Measurements from ENCODE around the gene ST6GALNAC1.

Gene ST6GALNAC1

DNA sequence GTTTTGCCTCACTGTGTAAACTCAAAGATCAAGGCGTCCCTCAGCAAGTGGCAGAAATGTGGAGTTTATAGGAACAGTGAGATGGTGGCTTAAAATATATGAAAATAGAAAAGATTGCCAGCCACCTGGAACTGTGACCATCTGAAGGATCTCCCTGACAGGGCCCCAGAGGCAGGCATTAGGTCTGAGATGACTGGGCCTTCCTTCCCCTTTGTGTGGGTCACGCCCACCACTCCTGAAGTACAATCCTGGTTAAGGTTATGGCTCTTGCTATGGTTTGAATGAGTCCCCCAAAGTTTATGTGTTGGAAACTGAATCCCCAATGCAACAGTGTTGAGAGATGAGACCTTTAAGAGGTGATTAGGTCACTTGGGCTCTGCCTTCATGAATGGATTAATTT, 64.3 kb downstream of the ST6GALNAC1 start:
- no peak for DNase-seq (ENCODE audit: low read depth)
- TF ChIP-seq CTCF (conservative IDR thresholded peaks at IDR 0.05; ENCODE audit: low read length): no peak
- H3K4me3 ChIP-seq (ENCODE audit: low read length): no peak overlapping the region

DNA sequence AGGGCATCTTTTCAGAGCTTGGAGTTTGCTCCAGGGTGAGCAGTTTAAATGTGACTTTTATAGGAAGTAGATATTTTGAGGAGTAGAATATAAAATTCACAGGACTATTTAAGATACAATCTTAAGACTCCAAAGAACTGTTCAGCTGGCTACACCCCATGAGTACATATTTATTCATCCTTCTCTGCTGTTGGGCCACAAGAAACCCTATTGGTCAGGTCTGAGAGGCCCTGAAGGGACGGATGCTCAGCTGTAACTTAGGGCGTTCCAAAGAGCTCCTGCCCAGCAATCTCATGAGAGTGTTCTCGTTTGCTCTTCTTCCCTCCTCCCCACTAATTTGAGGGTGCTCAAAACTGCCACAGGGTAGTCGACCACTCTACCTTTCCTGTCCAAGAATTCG, 65.2 kb downstream of the ST6GALNAC1 start:
- no peak overlapping the region for H3K4me3 ChIP-seq (ENCODE audit: low read length)
- TF ChIP-seq CTCF (conservative IDR thresholded peaks at IDR 0.05; ENCODE audit: low read length): no peak
- no peak for DNase-seq (ENCODE audit: low read depth)

- no peak overlapping the region for H3K4me3 ChIP-seq (ENCODE audit: low read length)
- DNase-seq (ENCODE audit: low read depth): no peak
- TF ChIP-seq CTCF (conservative IDR thresholded peaks at IDR 0.05; ENCODE audit: low read length): no peak
Measured at GRCh38 chr17:76577876-76578275, 65.7 kb downstream of the ST6GALNAC1 start.

DNA sequence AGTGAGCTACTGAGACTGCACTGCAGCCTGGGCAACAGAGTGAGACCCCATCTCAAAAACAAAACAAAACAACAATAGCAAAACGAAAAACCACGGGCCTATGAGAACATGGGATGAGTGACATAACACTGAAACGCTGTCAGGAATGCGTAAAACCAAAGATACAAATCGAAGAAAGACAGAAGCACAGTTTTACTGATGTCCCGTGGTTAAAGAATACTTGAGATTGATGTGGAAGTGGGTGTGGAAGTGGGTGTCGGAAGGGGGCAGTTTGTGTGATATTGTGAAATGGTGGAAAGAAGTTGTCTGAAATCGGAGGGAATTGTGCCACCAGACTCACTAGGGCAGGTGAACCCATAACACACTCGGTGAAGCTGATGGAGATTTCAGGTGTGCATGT, 67.4 kb downstream of the ST6GALNAC1 start:
- H3K4me3 ChIP-seq (ENCODE audit: low read length): no peak overlapping the region
- no peak for DNase-seq (ENCODE audit: low read depth)
- no peak for TF ChIP-seq CTCF (conservative IDR thresholded peaks at IDR 0.05; ENCODE audit: low read length)

DNA sequence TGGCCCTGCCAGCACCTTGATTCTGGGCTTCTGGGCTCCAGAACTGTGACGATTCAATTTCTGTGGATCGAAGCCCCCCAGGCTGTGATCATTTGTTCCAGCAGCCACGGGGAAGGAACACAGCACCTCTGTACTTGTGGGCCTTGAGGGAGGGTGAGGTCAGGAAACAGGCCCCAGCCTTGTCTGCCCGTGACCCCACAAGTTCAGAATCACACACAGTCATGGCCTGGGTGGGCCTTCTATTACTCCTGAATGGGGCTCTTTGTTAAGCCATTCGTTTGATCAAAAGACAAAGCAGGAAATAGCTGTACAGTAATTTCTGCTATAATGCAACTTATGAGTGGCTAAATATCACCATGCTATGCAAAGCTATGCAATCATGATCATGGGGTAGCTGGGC, 68.0 kb downstream of the ST6GALNAC1 start:
- no peak for DNase-seq (ENCODE audit: low read depth)
- H3K4me3 ChIP-seq (ENCODE audit: low read length): no peak overlapping the region
- no peak for TF ChIP-seq CTCF (conservative IDR thresholded peaks at IDR 0.05; ENCODE audit: low read length)

All from AG10803 (cell line).